Stimulated activated CD4-positive, alpha-beta T cell treated with anti-CD3 and anti-CD28 coated beads, Interleukin-2, amount 100 ng/mL, for 48 hours (primary cell): Measurements from ENCODE around the gene CSTPP1.
A peak's percentile ranks its signal among the peaks of the same experiment; 100 is the strongest.

ENCODE experiments used
- DNase-seq, 2 donors: peaks; one replicate each; pipeline ENCODE4 v3.0.0-alpha.2; 2020

The CSTPP1 gene

DNA sequence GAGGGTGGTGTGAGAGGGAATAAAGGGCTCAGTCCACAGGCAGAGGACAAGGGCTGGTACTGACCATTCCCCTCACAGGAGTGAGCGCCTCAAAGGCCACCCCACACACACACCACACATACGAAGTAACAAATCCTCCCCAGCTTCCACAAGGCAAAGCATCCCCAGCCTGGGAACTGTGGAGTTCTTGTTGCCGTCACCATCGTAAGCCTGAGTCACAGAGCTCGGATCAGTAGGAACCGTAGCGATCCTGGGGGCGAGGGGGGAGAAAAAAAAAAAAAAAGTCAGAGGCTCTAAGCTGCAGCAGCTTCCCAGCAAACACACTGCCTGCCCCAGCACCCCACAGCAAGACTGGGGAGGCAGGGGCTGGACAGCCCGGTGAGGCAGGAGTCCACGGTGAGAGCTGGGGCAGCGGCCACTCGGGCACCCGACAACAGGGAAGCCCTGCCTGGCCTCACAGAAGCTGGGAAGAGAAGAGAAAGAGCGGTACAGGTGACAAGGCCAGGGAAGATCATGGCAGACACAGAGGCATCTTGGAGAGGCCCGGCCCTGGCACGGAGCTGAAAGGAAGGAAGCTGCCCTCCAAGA lies 228.8 kb downstream of the CSTPP1 start:
- no peak for DNase-seq

DNA sequence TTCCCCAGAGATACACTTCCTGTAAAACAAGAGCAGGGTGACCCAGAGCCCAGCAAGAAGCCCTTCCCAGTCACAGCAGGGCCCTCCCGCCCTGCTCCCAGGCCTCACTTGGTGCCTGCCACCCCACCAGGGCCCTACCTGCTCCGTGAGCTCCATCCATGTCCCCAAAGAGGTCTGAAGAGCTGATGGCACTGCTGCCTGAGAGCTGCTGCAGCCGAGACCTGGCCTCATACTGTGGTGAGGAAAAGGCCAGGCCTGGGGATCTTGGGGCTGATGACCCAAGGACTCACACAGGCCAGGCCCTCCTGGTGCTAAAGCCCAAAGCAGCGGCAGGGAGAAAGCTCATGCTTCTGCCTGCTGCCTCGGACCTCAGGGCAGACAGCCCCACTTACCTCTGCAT lies 229.8 kb downstream of the CSTPP1 start:
- no peak for DNase-seq

DNA sequence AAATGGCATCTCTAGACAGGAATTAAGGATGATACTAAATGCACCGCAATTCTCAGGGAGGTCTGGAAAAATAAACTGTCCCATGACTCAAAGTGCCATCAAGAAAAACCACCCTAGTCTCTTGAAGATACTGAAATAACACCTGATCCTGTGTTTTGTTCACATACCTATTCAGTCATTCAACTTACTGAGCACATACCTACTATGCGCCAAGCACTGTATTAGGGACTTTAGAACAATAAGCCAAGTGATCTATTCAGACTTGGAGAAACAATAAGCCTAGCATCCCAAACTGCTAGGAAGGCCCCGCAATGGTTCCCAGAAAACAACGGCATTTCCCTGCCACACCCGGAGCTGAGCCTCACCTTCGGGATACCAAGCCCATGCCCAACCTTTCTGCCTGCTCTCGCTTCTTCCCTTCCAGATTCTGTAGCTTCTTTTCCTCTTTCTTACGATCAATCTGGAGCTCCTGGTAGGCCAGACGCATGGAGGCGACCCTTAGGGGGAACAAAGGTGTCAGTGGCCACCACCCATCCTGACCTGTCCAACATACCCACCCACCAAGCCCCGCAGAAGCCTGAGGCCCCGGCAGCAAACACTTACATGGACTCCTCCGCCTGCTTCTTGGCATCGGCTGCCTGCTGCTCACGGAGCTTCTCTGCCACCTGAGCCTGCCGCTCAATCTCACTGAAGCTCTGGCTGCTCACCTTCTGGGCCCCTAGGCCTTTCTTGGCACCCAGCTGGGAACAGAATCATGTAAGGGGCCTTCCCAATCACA lies 234.7 kb downstream of the CSTPP1 start:
- no peak for DNase-seq

DNA sequence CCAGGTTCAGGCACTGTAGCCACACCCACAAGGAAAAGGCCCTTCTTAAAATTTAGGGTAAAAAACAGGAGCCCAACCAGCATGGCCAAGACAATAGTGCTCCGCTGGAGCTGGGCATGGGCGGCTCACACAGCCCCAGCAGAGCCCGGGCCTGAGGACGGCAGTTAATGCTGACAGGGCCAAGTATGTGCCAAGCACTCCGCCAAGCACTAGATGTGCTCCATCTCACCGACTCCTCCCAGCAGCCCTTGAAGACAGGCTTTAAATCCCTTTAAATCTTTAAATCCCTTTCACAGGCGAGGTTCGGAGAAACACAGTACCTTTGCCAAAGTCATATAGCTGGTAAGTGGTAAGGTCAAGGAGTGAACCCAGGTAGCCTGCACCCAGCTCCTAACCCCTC lies 235.3 kb downstream of the CSTPP1 start:
- no peak for DNase-seq

DNA sequence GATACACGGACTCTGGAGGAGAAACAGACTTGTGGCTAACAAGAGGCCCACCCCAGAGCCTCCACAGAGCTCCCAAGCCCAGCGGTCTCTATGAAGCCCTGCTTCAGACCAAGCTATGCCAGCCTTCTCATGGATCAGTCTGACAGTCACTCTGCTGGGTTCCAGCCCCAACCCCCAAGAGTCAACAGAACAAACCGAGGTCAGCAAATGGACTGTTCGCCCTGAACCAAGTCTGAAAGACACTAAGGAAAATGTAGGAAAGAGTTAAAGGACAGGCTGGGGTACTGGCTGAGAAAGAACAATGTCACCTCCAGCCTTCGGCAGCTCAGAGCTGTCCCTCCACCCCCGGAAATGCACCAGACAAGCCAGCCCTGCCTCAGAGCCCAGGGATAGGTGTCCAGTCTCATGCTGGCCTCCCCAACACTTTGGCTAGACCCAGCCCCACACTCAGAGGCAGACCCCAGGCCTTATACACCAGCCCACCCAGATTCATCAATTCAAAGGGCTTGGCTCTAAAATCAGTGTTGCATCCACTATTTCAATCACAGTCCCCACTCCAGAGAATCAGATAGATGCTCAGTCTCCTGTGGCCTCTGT lies 236.3 kb downstream of the CSTPP1 start:
- no peak for DNase-seq

DNA sequence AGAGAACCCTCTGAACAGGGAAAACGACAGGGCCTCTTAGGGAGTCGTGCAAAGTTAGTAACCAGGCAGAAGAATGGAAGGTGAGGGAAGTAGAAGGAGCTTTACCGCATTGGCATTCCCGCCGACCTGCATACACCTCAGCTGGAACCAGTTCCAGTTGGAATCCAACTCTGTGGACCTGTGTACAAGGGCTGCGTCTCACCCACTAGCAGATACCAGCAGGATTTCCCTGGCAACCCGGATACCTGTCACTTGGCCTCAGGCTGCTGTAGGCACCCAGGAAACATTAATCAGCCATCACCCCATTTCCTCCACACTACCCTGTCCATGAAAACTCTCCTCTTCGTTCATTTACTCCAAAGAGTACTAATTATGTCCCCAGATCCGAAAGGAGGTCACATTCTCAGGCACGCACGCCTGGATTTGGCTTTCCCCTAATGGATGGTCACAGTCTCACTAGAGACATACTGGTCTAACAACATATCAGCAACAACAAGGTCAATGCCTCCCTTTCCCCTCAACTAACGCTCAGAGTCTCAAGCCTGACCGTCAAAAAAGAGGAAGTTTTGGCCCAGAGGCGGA lies 239.3 kb downstream of the CSTPP1 start:
- no peak for DNase-seq

DNA sequence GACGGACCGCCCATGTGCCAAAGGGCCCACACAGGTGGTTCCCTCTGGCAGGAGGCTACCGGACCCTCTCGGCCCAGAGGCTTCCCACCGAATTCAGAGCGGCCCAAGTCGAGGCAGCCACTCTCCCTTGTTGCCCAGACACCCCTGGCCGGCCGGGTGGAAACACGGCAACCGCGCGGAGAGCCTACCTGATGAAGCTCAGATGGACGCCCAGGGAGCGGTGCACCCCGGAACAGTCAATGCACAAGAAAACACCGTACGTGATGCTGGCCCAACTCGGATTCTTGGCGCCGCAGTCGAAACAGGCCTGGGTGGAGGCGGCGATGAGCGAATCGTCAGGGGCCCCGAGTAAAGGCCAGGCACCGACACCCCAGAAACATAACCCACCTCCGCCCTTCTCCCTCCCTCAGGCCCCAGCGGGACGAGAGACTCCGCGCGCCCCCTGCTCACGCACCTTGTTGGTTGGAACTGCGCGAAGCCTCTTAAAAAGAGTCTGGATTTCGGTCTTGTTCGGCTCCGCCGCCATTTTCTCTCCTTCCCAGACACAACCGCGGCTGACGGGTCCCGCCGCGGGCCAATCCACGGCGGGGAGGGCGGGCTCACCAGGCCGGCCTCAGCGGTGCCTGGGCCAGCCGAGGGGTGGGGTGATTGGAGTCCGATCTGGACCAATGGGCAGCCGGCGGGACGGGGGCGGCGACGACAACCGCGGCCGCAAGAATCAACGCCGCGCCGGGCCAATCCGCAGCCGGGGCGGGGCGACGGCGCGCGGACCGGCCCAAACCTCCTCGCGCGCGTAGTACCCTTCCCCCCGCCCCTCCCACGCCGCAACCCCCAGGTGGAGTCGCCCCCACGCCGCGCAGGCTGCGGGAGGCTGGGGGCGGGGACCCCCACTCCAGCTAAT lies 240.0 kb downstream of the CSTPP1 start, which contains the start of gene ARFGAP2:
TSS of gene ARFGAP2 (minus strand) at position 552 of the 901 bp plus-strand sequence. CDS start at position 526, 26 bp downstream.
- DNase-seq: peak; percentile 93 to 95

DNA sequence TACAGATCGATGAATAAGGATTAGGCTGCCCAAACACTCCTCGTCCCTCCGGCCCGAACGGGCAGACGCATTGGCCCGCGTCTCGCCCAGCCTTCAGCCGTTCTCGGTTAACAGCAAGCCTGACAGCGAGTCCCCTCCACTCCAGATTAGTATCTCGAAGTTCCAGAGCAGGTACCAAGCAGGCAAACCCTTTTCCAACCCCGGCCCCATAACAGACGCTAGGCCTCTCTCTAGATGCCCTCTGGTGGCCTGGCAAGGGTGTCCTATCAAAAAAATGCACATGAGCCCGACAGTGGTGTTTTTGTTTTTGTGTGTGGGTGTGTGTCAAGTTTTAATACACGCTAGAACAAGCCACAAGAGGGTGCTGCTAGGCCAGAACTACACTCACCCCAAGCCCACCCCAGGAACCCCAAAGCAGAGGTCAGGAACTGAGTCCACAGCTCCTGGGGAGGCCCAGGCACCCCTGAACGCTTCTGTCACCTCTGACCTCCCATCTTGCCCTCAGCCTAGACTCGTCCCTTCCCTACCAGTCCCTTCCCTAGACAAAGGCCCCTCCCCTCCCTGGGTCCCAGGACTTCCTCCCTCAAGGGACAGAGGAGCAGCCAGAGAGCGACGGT lies 240.8 kb downstream of the CSTPP1 start:
- DNase-seq: peak; percentile 51 to 54

DNA sequence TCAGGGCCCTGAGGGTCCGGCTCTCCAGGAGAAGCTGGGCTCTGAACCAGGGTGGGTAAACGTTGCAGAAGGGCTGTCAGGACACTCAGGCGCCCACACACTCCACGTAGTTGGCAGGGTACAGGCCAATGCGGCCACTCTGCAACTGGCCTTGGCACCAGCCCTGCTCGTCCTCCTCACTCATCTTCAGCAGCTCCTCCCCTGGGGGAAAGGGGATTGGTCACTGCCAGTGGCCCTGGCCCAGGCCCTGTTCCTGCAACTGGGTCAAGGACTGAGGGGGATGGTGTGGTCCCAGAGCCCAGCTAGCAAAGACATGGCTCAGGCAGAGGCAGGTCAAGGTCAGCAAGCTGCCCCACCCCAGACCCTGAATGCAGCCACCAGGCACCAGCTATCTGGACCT lies 241.3 kb downstream of the CSTPP1 start:
- no peak for DNase-seq

DNA sequence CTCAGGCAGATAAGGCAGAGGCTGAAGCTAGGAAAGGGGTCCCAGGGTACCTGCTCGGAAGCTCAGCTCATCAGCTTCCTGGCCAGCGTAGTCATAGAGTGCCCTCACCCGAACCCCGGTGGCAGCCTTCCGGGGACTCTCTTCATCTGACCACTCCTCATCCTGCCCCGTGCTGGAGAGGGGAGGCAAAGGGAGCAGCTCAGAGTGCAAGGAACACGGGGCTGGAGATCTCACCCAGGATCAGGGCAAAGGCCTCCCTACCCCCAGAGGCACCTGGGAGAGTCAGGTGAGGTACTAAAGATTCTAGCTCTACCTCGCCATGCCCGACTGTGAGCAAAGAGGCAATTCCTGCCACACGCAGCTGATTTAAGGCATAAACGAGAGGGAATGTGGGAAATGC lies 241.8 kb downstream of the CSTPP1 start:
- no peak for DNase-seq

DNA sequence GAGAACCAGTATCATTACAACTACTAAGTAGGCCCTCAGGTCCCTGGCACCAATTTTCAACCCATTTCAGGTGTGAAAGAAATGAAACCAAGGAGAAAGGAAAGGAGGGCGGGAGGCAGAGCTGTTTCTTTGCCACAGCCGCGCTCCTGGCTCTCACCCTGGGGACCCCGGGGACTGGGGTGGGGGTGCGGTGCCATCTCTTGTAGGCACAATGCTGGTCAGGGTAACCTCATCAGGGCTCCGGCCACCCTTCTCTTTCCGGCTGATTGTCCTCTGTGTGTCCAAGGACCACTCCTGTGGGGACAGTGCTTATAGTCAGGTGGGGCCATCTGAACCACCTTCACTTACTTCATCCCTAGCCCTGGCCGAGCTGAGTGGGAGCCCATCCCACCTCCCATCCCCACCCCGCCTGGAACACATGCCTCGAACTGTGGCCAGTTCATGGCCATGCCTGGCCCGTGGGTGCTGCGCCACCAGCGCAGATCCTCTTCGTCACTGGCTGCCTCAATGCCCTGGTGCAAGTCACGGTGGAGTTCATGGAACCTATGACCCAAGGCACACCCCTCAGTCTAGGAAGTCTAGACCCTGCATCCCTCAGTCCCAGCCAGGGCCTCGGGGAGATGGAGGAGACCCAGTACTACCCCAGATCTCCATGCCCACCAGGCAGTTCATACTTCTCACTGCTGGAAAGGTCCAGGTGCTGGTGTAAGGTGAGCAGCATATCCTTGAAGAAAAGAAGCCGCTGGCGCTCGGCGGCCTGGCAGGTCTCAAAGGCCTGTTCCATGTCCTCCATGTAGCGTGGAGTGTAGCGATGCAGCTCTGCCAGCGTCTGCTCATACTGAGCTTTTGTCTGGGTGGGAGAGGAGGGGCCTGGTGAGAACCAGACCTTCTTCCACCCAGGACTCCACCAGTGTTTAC lies 242.4 kb downstream of the CSTPP1 start:
- DNase-seq: no peak

DNA sequence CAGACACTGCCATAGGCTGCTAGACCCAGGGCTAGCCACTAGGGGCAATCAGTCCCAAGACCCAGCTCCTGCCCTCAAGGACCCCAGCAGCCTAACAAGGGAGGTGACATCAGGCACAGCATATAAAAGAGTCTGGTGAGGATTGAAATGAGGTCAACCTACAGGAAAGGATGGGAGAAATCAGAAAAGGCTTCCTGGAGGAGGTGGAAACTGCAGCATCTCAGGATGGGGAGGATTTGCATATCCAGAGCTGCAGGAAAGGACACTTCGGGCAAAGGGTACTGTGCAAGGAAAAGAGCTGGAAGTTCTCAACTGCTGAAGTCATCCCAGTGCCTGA lies 243.1 kb downstream of the CSTPP1 start:
- no peak for DNase-seq

DNA sequence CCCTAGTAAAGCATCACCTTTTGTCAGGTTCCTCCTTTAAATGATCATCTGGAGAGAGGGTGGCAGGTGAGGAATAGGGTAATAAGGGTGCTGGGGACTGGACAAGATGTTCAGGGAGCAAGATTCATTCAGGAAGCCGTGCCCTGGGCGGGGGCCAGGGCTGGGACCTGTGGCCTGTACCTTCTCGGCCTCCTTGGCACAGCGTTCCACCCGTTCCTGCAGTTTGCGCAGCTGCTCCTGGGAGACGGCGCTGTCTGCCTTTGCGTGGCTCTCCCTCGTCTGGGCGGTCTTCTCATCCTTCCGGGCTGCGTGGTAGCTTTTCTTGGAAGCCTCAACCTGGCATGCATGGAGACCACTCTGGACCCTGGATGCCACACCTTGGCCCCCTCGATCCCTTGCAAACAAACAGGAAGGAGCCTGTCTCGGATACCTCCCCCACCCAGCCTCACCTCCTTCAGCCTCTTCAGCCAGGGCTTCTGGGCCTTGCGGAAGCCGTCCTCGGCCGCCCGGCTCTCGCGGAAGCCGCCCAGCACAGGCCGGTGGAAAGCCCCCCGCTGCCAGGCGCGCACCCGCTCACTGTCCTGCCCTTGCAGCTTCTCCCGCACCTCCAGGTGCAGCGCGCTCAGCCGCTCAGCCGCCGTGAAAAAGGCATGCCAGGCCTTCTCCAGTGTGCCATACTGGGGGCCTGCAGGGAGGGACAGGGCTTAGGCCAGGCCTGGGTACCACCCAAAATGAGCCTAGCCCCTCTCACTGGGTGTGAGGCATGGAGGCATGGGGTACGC lies 243.6 kb downstream of the CSTPP1 start:
- no peak for DNase-seq

DNA sequence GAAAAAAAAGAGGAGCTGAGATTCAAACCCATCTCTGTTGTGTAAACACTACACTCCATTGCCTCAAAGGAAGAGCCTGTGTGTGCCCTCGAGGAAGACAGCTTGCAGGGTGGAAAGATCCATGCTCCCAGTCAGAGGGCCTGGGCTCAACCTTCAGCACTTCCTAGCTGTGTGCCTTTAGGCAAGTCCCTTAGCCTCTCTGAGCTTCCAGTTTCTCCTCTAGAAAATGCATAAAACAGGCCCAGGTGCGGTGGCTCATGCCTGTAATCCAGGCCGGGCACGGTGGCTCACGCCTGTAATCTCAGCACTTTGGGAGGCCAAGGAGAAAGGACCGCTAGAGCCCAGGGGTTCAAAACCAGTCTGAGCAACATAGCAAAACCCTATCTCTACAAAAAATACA lies 244.7 kb downstream of the CSTPP1 start:
- no peak for DNase-seq

DNA sequence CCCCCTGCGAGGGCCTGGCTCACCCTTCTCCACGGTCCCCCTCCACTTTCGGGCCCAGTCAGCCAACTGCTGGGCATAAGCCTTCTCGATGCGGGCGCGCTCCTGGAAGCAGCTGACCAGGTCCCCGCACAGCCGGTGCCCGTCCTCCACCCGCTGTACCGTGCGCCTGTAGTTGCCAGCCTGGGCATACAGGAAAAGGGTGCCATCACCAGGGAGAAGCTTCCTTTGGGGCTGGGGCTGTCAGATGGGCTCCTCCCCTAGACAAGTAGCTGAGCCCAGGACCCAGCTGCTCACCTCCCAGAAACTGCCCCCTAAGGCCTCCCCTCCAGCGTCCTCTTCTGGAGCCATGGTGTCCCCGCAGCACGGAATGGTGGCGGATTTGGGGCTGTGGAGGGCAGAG lies 245.8 kb downstream of the CSTPP1 start:
- no peak for DNase-seq

DNA sequence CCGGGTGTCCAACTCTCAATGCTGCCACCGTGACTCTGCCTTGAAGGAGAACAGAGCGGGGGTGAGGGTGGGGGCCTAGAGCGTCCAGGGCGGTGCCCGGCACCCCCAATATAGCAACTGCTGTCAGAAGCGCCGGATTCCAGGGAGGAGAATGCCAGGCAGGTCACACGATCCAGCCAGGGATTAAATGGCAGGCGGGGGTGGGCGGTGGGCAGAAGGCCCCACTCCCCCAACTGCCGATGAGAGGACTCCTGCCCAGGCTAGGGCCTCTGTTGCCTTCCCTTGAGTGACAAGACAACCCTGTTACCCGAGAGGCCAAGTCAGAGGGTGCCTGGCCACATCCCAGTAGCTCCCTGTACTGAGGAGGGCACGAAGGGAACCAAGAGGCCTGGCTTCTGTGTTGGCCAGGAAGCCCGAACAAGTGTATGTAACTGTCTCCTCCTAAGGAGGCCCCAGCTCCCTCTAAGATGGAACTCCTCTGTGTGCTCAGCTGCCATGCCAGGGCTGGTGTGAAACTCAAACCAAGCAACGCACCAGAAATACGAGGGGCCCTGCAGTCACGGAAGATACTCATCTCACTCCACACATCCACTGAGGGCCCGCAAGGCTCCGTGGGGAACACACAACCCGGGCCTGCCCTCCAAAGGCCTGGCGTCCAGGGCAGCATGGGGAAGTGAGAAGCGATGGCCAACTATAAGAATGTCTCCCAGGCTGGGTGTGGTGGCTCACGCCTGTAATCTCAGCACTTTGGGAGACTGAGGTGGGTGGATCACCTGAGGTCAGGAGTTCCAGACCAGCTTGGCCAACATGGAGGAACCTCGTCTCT lies 246.7 kb downstream of the CSTPP1 start:
- DNase-seq: no peak

DNA sequence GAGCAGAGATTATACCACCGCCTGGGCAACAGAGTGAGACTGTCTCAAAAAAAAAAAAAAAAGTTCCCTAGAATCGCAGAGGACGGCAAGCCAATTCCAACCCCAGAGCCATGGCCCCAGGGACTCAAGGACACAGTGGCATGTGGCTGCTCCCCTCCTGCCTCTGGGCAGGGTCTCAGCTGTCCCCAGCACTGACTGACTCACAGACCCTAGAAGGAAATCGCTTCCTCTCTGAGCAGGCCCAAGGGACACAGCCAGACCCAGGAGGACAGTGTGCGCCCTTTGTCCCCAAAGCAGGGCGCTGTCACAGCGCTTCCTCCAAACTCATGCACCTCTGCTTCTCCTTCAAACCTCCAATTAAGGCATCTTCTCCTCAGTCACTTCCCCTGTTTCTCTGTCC lies 247.4 kb downstream of the CSTPP1 start:
- no peak for DNase-seq

DNA sequence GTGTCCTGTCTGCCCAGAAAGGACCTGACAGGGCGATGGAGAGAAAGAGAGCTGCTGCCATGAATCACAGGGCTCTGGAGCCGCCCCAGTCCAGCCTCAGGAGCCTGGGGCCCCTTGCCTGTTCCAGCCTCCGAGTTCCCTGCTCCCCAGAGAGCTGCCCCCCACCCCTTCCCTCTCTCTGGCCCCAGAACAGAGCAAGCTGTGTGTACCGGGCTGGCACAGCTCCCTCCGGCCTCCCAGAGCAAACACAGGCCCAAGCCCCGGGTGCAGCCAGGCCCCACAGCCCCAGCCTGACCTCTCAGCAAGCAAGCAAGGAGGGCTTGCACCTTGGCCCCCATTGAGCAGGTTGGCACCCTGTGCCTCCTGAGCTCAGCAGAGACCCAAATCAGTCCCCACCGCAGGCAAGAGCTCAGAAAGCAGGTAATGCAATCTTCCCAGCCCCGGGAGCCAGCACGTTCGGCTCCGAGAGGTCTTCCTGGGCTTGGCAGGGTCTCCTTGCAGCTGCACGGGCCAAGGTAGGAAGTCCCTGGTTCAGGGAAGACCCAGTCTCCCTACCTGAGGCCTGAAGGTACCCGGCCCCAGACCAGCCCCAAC lies 248.2 kb downstream of the CSTPP1 start:
- DNase-seq: no peak
